Measurements from ENCODE around the gene WARS2. TPM values are rescaled to one million over a fixed set of nuclear protein-coding genes. Genes with fewer than 3 reads are reported as not detected.
A peak's percentile ranks its signal among the peaks of the same experiment; 100 is the strongest.

WARS2 gene
- total RNA-seq, 1 experiment from 2014 or later, result 10.5 TPM

DNA sequence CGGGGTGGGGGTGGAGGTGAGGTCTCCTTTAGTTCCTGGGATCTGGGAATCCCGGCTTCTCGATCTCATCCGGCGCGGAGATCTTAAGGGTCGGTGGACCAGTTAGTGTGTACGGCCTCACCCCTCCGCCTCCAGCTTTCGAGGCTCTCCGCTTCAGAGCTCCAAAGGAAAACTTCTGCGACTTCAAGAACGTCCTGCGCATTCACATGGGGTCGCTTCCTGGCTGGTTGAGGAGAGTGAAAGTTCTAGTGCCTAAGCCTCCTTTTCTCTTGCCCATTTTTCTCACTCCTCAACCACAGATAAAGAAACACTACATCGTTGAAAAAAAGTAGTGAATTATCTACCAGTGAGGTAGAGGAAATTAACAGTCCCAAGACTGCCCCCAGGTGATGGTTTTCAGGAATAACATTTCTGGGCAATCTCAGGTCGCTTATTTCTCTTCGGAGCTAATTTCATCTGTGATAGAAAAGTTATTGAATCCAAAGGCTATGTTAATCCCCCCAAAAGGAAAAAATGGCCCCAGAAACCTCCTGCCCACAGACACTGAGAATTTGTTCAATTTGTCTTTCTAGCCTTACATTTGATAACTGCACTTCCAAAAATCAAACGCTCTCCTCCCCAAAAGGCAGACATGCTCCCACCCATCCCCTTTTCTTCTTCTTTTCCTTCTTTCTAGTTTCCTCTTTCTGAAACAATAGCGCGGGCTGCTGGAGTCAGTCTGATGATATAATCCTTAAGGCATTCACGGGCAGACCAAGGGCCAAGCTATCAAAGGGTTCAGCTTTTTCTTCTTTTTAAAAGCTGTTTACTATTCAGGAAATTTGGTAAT lies 131.8 kb downstream of the WARS2 start:
- H3K27me3 ChIP-seq (ENCODE audit: insufficient read depth, low read length), result no peaks in the 10 kb centered on the region
- ATAC-seq (peak; percentile 68), DNase-seq (ENCODE audit: low read depth, low spot score) (peak; percentile 7)
- no peak overlapping the region for H3K4me3 ChIP-seq (replicated peaks in 1 of 2; ENCODE audit: low read depth in 1 of 2, low read length in 2 of 2)
- no peaks in the 10 kb centered on the region for H3K9me2 ChIP-seq (ENCODE audit: insufficient read depth)
- ChIA-PET RAD21 (ENCODE audit: low non-redundant PET in 1 of 2, low total read pairs in 2 of 2, uncharacterized antibody in 2 of 2, unreplicated experiment in 2 of 2) (interaction anchor here (0.6 to 0.8 kb wide), 4 partner anchors 49 to 857 kb away, joined by 3 to 4 read pairs (median 3); no protein-coding TSS in a partner anchor), POLR2A (interaction anchor here (0.7 to 1.2 kb wide), 2 partner anchors 9 to 132 kb away, joined by 3 read pairs; partner anchors contain the start of gene WARS2), CTCF (interaction anchor here (0.7 to 2.1 kb wide), 10 partner anchors 20 to 934 kb away, joined by 3 to 9 read pairs (median 4); no protein-coding TSS in a partner anchor)
- no peaks in the 10 kb centered on the region for H3K79me2 ChIP-seq (ENCODE audit: insufficient read depth, low read length)
- intact Hi-C loops (cut with micrococcal nuclease), result loop anchor here (1.0 to 5.0 kb wide), 2 partner anchors 857 to 931 kb away; no protein-coding TSS in a partner anchor
- no peak overlapping the region for H3K4me2 ChIP-seq (ENCODE audit: low read length)
- TF ChIP-seq, protein P1, sequence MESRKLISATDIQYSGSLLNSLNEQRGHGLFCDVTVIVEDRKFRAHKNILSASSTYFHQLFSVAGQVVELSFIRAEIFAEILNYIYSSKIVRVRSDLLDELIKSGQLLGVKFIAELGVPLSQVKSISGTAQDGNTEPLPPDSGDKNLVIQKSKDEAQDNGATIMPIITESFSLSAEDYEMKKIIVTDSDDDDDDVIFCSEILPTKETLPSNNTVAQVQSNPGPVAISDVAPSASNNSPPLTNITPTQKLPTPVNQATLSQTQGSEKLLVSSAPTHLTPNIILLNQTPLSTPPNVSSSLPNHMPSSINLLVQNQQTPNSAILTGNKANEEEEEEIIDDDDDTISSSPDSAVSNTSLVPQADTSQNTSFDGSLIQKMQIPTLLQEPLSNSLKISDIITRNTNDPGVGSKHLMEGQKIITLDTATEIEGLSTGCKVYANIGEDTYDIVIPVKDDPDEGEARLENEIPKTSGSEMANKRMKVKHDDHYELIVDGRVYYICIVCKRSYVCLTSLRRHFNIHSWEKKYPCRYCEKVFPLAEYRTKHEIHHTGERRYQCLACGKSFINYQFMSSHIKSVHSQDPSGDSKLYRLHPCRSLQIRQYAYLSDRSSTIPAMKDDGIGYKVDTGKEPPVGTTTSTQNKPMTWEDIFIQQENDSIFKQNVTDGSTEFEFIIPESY (IDR thresholded peaks at IDR 0.05; ENCODE audit: extremely low read depth, insufficient replicate concordance, low read length), result no peak
- TF ChIP-seq EZH2phosphoT487 (IDR thresholded peaks at IDR 0.05; ENCODE audit: borderline replicate concordance) (no peak), REST (IDR thresholded peaks at IDR 0.05; ENCODE audit: low read depth) (no peak), RAD21 (IDR thresholded peaks at IDR 0.05; ENCODE audit: low read depth) (peak; percentile 62), MAX (IDR thresholded peaks at IDR 0.05) (no peak), TCF7L2 (IDR thresholded peaks at IDR 0.05; ENCODE audit: borderline replicate concordance, extremely low read depth, insufficient read depth, insufficient read length) (no peak), ZFX (IDR thresholded peaks at IDR 0.05) (no peak), POLR2A (IDR thresholded peaks at IDR 0.05; ENCODE audit: borderline replicate concordance, extremely low read depth, insufficient read depth, insufficient read length) (no peak), EZH2 (IDR thresholded peaks at IDR 0.05) (no peak), CTCF (IDR thresholded peaks at IDR 0.05 in 2 of 3, conservative IDR thresholded peaks at IDR 0.05 in 1 of 3; ENCODE audit: borderline replicate concordance in 1 of 3, insufficient read depth in 1 of 3, low read depth in 2 of 3, low read length in 2 of 3) (peak; percentile 22 to 64 (median 53); a peak in 5 of 6 replicates), YY1 (IDR thresholded peaks at IDR 0.05; ENCODE audit: extremely low read depth, insufficient replicate concordance, low read depth, low read length) (no peak), FOSL1 (IDR thresholded peaks at IDR 0.05; ENCODE audit: low read depth) (no peak)
- no peak overlapping the region for H3K27ac ChIP-seq (ENCODE audit: low read depth, low read length)
- no peaks in the 10 kb centered on the region for H3K4me1 ChIP-seq (ENCODE audit: control insufficient read depth in 1 of 2, insufficient read depth in 2 of 2, low read length in 2 of 2)
- H2AFZ ChIP-seq (ENCODE audit: low read depth, low read length, poor library complexity, severe bottlenecking), result no peak overlapping the region
- no peak overlapping the region for H3K9ac ChIP-seq (ENCODE audit: low read length)
- H4K20me1 ChIP-seq (ENCODE audit: insufficient read depth), result no peaks in the 10 kb centered on the region
- H3K9me3 ChIP-seq (ENCODE audit: control insufficient read depth in 1 of 2, insufficient read depth in 1 of 2, low read depth in 1 of 2, low read length in 2 of 2), result no peaks in the 10 kb centered on the region
- BruUV-seq (replicated peaks), result no TSS peak
- no peaks in the 10 kb centered on the region for H3K36me3 ChIP-seq (ENCODE audit: control insufficient read depth in 1 of 2, insufficient read depth in 2 of 2, low read length in 2 of 2)
